GM10266 (cell line): ENCODE measurements around the gene TPH2.

ENCODE experiments used
- DNase-seq: peaks from one replicate; pipeline ENCODE4 v3.0.0; 2012; ENCODE audit errors: extremely low spot score
- TF ChIP-seq, protein P1 (sequence below): IDR thresholded peaks from 2 replicates; pipeline ENCODE4 v1.5.1; 2012; ENCODE audit warnings: mild to moderate bottlenecking, low read depth; ENCODE audit not compliant: control insufficient read depth, insufficient read depth; ENCODE audit errors: missing control alignments

TPH2 gene

DNA sequence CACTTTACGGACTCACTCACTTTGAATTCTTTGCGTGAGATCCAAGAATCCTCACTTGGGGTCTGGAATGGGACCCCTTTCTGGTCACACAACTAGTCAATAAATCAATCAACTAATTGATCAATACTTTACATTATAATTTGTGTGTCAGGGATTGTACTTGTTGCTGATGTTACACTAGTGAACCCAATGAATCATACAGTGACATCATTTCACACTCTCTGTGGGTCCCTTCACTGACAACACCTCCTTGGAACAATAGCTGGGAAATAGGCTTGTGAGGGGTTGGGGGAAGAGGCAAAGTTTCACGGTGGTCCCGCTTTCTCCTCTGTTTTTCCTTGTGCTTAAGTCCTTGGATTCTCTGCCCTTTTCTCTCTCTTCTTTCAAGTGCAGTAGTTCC, 35.0 kb downstream of the TPH2 start:
- TF ChIP-seq, protein P1, sequence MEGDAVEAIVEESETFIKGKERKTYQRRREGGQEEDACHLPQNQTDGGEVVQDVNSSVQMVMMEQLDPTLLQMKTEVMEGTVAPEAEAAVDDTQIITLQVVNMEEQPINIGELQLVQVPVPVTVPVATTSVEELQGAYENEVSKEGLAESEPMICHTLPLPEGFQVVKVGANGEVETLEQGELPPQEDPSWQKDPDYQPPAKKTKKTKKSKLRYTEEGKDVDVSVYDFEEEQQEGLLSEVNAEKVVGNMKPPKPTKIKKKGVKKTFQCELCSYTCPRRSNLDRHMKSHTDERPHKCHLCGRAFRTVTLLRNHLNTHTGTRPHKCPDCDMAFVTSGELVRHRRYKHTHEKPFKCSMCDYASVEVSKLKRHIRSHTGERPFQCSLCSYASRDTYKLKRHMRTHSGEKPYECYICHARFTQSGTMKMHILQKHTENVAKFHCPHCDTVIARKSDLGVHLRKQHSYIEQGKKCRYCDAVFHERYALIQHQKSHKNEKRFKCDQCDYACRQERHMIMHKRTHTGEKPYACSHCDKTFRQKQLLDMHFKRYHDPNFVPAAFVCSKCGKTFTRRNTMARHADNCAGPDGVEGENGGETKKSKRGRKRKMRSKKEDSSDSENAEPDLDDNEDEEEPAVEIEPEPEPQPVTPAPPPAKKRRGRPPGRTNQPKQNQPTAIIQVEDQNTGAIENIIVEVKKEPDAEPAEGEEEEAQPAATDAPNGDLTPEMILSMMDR = no peak
- DNase-seq = no peak

DNA sequence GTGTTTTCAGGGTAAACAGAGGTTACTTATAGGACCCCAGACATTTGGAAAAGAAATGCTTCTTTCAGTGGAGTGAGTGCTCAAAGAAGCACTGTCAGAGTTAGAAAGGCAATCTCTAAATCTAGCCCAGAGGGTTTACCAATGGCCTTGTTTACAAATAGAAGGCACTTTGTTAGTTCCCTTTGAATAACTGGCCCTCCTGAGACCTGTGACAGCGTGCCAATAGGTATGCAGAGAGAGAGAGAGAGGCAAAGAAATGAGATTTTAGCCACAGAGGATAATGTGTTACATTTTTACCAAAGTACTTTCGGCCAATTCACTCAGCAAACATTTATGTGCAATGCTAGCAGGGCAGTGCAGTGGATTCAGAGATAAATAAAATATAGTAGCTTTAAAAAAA, 41.9 kb downstream of the TPH2 start:
- no peak for DNase-seq
- TF ChIP-seq, protein P1 = no peak

DNA sequence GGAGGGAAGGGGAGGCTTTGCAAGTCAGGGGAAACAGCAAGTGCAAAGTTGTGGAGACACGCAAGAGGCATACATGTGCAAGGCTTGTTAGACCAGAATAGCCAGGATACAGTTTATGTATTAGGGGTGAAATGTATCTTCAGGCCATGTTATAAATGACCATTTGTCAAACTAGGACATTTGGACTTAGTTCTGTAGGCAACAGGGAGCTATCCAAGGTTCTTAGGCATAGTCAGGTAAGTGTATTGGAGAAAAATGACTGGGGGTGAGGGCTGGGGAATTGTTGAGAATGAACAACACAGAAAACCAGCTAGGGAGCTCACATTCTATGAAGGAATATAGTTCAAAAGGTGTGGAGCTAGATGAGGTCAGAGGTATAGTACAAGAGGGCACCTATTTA, 42.5 kb downstream of the TPH2 start:
- TF ChIP-seq, protein P1 = no peak
- no peak for DNase-seq

DNA sequence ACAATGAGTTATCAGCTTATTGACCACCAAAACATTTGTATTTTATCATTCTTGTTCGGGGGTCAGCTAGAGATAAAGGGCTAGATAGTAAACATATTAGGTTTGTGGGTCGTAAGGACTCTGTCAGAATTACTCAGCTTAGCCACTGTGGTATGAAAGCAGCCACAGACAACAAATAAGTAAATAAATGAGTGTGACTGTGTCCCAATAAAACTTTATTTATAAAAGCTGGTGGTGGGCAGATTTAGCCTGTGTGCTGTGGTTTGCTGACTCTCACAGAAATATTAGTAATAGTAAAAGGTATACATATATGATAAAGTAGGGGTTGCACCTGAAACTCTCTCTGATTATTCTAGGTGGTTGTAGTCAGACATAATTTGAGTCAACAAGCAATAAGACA, 56.1 kb downstream of the TPH2 start:
- no peak for DNase-seq
- TF ChIP-seq, protein P1 = no peak

DNA sequence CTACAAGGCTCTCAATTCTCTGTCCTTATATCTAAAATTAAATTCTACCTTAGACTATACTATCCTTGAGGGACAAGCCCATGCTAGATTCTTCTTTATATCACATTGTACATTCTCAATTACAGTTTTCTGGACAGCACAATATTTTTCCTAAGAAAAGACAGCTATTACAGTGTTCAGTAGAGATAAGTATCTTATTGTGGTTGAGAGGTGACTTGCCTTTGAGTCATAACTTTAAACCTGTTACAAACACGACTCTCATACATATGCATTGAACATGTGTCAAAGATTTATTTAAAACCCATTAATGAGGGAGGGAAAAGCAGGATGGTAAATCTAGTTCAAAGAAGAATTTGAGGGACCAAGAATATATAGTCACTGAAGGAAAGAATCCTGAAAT, 61.1 kb downstream of the TPH2 start:
- no peak for DNase-seq

DNA sequence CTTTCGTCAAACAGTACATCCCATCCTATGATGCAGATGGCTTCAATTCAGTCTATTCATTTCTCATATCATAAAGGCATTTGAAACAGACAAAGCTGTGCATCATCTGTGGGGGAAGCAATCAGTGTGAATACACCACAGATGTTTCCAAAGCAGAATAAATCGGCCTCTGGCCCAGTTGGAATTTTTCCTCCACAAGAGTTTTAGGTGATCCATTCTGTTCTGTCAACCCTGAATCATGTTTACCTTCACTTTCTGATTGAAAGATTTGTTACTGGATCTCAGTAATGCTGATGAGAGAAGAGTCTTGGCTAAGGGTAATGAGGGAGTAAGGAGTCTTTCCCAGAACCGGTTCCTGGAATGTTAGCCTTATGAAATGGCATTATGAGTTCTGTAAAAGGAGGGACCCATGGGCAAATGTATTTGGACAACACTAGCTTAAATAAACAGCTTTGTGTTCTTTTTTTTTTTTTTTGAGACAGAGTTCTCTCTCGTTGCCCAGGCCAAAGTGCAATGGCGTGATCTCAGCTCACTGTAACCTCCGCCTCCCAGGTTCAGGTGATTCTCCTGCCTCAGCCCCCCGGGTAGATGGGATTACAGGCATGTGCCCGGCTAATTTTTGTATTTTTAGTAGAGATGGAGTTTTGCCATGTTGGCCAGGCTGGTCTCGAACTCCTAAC, 62.5 kb downstream of the TPH2 start:
- TF ChIP-seq, protein P1 = no peak
- DNase-seq = no peak

More for the DNA sequence above, 61.1 kb downstream of the TPH2 start:
- TF ChIP-seq, protein P1 = no peak

DNA sequence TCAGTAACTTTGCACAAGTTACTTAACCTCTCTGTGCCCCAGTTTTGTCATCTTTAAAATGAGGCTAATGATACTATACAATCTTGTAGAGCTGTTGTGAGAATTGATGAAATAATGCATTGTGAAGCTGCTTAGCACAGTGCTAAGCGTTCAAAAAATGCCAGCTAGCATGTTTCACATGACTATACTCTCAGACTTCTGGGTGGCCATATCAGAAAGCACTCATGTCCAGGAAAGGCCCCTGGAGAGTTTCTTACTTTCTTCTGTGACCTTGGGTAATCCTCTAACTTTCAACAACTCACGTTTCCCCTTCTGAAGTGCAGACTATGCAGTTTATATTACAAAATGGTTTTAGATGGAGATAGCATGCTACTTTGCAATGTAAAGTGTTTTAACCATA, 68.1 kb downstream of the TPH2 start:
- no peak for DNase-seq
- TF ChIP-seq, protein P1 = no peak
